ENCODE results near the gene RNF138. TPM values are rescaled to one million over a fixed set of nuclear protein-coding genes. Genes with fewer than 3 reads are reported as not detected.

RNF138 gene
- total and polyA plus RNA-seq, 2 of the 13 experiments (the other 11 are each of a cell fraction or from before 2014, with no cell fraction given), result 14.6 to 33.6 TPM

GRCh38 chr18:32091724-32092421 lies at the start of gene RNF138 (continued):
- TF ChIP-seq PHF20 (CRISPR knock-in tag; IDR thresholded peaks at IDR 0.05) (peak; percentile 77), HMG20B (CRISPR knock-in tag; conservative IDR thresholded peaks at IDR 0.05) (no peak), CHD4 (IDR thresholded peaks at IDR 0.05; ENCODE audit: borderline replicate concordance, low read length) (no peak), FUBP1 (CRISPR knock-in tag; IDR thresholded peaks at IDR 0.05; ENCODE audit: borderline replicate concordance) (no peak), ZNF607 (CRISPR knock-in tag; IDR thresholded peaks at IDR 0.05; ENCODE audit: borderline replicate concordance) (peak; percentile 84; the same call in 1 of the 2 replicates), KLF9 (CRISPR knock-in tag; IDR thresholded peaks at IDR 0.05; ENCODE audit: low read depth) (no peak), ATF5 (CRISPR knock-in tag; IDR thresholded peaks at IDR 0.05; ENCODE audit: low read depth) (no peak), RFX5 (IDR thresholded peaks at IDR 0.05; ENCODE audit: low read depth, low read length) (0 out of 2 replicates have a peak, but pooled peaks have one; percentile 12), MAFK (conservative IDR thresholded peaks at IDR 0.05 in 1 of 2, IDR thresholded peaks at IDR 0.05 in 1 of 2; ENCODE audit: low read length in 2 of 2) (no peak), ZNF207 (IDR thresholded peaks at IDR 0.05; ENCODE audit: borderline replicate concordance) (no peak), CENPBD1 (CRISPR knock-in tag; IDR thresholded peaks at IDR 0.05; ENCODE audit: borderline replicate concordance, low read depth) (no peak), SMAD9 (CRISPR knock-in tag; IDR thresholded peaks at IDR 0.05) (no peak), SMAD1 (CRISPR knock-in tag; IDR thresholded peaks at IDR 0.05; ENCODE audit: borderline replicate concordance, low read depth) (peak; percentile 14; the same call in 1 of the 2 replicates), ZNF512 (CRISPR knock-in tag; IDR thresholded peaks at IDR 0.05) (no peak), ZFP82 (CRISPR knock-in tag; IDR thresholded peaks at IDR 0.05; ENCODE audit: borderline replicate concordance) (peak; percentile 60; the same call in 1 of the 2 replicates)
- TF ChIP-seq, protein P1, sequence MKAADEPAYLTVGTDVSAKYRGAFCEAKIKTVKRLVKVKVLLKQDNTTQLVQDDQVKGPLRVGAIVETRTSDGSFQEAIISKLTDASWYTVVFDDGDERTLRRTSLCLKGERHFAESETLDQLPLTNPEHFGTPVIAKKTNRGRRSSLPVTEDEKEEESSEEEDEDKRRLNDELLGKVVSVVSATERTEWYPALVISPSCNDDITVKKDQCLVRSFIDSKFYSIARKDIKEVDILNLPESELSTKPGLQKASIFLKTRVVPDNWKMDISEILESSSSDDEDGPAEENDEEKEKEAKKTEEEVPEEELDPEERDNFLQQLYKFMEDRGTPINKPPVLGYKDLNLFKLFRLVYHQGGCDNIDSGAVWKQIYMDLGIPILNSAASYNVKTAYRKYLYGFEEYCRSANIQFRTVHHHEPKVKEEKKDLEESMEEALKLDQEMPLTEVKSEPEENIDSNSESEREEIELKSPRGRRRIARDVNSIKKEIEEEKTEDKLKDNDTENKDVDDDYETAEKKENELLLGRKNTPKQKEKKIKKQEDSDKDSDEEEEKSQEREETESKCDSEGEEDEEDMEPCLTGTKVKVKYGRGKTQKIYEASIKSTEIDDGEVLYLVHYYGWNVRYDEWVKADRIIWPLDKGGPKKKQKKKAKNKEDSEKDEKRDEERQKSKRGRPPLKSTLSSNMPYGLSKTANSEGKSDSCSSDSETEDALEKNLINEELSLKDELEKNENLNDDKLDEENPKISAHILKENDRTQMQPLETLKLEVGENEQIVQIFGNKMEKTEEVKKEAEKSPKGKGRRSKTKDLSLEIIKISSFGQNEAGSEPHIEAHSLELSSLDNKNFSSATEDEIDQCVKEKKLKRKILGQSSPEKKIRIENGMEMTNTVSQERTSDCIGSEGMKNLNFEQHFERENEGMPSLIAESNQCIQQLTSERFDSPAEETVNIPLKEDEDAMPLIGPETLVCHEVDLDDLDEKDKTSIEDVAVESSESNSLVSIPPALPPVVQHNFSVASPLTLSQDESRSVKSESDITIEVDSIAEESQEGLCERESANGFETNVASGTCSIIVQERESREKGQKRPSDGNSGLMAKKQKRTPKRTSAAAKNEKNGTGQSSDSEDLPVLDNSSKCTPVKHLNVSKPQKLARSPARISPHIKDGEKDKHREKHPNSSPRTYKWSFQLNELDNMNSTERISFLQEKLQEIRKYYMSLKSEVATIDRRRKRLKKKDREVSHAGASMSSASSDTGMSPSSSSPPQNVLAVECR (CRISPR knock-in tag; IDR thresholded peaks at IDR 0.05; ENCODE audit: borderline replicate concordance), result peak; percentile 32; the same call in 1 of the 2 replicates
- TF ChIP-seq, protein P2, sequence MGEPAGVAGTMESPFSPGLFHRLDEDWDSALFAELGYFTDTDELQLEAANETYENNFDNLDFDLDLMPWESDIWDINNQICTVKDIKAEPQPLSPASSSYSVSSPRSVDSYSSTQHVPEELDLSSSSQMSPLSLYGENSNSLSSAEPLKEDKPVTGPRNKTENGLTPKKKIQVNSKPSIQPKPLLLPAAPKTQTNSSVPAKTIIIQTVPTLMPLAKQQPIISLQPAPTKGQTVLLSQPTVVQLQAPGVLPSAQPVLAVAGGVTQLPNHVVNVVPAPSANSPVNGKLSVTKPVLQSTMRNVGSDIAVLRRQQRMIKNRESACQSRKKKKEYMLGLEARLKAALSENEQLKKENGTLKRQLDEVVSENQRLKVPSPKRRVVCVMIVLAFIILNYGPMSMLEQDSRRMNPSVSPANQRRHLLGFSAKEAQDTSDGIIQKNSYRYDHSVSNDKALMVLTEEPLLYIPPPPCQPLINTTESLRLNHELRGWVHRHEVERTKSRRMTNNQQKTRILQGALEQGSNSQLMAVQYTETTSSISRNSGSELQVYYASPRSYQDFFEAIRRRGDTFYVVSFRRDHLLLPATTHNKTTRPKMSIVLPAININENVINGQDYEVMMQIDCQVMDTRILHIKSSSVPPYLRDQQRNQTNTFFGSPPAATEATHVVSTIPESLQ (CRISPR knock-in tag; conservative IDR thresholded peaks at IDR 0.05), result no peak
